Gastrocnemius medialis (tissue), 4 donors: ENCODE data around the gene DCST1. TPM values are rescaled to one million over a fixed set of nuclear protein-coding genes. Genes with fewer than 3 reads are reported as not detected.

Experiments used
- ATAC-seq, 2 donors: fragments of 150-250 bp; one replicate each; pipeline ENCODE4 v1.9.1; 2016
- DNase-seq, 2 donors: peaks; one replicate each; pipeline ENCODE4 v3.0.0-alpha.2; 2019
- H3K27ac ChIP-seq, 4 donors: fragments of 200-600 bp; sonication (generic); 1 replicate in 1 of 4; 2 replicates in 3 of 4; pipeline ENCODE4 v1.5.1; 2016 to 2018; ENCODE audit warnings: mild to moderate bottlenecking in 2 of 4, moderate library complexity in 1 of 4
- H3K27me3 ChIP-seq, 3 donors: fragments of 200-600 bp; sonication (generic) in 2 of 3; 1 replicate in 1 of 3; 2 replicates in 2 of 3; pipeline versions ENCODE4 v1.5.1 to v1.6.0; 2016 to 2019; ENCODE audit warnings: mild to moderate bottlenecking in 1 of 3, moderate library complexity in 1 of 3
- H3K36me3 ChIP-seq, 2 donors: fragments of 200-600 bp; sonication (generic) in 1 of 2; one replicate each; pipeline ENCODE4 v1.5.1; 2017 to 2018
- H3K4me1 ChIP-seq, 2 donors: fragments of 200-600 bp; sonication (generic) in 1 of 2; one replicate each; pipeline ENCODE4 v1.5.1; 2016 to 2017; ENCODE audit warnings: mild to moderate bottlenecking in 2 of 2
- H3K4me3 ChIP-seq, 4 donors: fragments of 200-600 bp; sonication (generic) in 3 of 4; 1 replicate in 1 of 4; 2 replicates in 3 of 4; pipeline ENCODE4 v1.5.1; 2016 to 2019; ENCODE audit warnings: mild to moderate bottlenecking in 2 of 4
- H3K9me3 ChIP-seq, 3 donors: fragments of 200-600 bp; sonication (generic) in 2 of 3; 1 replicate in 1 of 3; 2 replicates in 2 of 3; pipeline ENCODE4 v1.5.1; 2016 to 2019
- POLR2A ChIP-seq, 2 donors: fragments of 450-650 bp; IDR thresholded peaks; one replicate each; pipeline ENCODE4 v1.6.1; 2017; ENCODE audit warnings: antibody characterized with exemption in 2 of 2, mild to moderate bottlenecking in 2 of 2, moderate library complexity in 2 of 2
- in situ Hi-C, 4 donors: fragments of 200-750 bp; cut with MboI; loops; one replicate each; pipeline versions ENCODE4 v1.15.0 to v1.8.0; 2017; ENCODE audit warnings: low sequenced_read_pairs in 4 of 4
- intact Hi-C: fragments of 100-400 bp; cut with DNase I; formaldehyde crosslinking; loops from one replicate; pipeline ENCODE4 v1.15.1; 2023; ENCODE audit warnings: low total_unique reads
- total RNA-seq, 4 donors: library from RNA; depleted of rRNA; stranded (reverse); fragments of >200 nt; gene quantifications; one replicate each; pipeline versions ENCODE4 v1.1.0 to v1.2.3, GENCODE V29; 2016
- TF ChIP-seq, protein P1 (sequence below), 5 experiments: fragments of 450-650 bp in 3 of 5; fragments of 200-600 bp in 2 of 5; sonication (generic) in 2 of 5; IDR thresholded peaks in 4 of 5; conservative IDR thresholded peaks in 1 of 5; 1 replicate in 4 of 5; 2 replicates in 1 of 5; pipeline ENCODE4 v1.5.1; 2016 to 2019; ENCODE audit warnings: antibody characterized with exemption in 5 of 5, mild to moderate bottlenecking in 3 of 5, moderate library complexity in 3 of 5

Gene DCST1
- total RNA-seq, 4 donors from 2014 or later: 0.13 to 0.35 TPM; not detected in 2

- Histone ChIP-seq H3K9me3 (no peaks in the 10 kb centered on the region), H3K27me3 (peaks cover 25% of the 10 kb centered on the region in 3 donors), H3K36me3 (no peaks in the 10 kb centered on the region), H3K27ac (no peak overlapping the region), H3K4me1 (peaks cover 24 to 29% of the 10 kb centered on the region in 2 donors), H3K4me3 (no peak overlapping the region)
- intact Hi-C loops (no loop called here), in situ Hi-C loops (no loop called here)
- DNase-seq (no peak), ATAC-seq (no peak)
- TF ChIP-seq POLR2A (IDR thresholded peaks at IDR 0.05): no peak
- TF ChIP-seq, protein P1, sequence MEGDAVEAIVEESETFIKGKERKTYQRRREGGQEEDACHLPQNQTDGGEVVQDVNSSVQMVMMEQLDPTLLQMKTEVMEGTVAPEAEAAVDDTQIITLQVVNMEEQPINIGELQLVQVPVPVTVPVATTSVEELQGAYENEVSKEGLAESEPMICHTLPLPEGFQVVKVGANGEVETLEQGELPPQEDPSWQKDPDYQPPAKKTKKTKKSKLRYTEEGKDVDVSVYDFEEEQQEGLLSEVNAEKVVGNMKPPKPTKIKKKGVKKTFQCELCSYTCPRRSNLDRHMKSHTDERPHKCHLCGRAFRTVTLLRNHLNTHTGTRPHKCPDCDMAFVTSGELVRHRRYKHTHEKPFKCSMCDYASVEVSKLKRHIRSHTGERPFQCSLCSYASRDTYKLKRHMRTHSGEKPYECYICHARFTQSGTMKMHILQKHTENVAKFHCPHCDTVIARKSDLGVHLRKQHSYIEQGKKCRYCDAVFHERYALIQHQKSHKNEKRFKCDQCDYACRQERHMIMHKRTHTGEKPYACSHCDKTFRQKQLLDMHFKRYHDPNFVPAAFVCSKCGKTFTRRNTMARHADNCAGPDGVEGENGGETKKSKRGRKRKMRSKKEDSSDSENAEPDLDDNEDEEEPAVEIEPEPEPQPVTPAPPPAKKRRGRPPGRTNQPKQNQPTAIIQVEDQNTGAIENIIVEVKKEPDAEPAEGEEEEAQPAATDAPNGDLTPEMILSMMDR (IDR thresholded peaks at IDR 0.05 in 4 of 5, conservative IDR thresholded peaks at IDR 0.05 in 1 of 5): no peak
Measured at GRCh38 chr1:155076371-155076770, 42.7 kb downstream of the DCST1 start.

DNA sequence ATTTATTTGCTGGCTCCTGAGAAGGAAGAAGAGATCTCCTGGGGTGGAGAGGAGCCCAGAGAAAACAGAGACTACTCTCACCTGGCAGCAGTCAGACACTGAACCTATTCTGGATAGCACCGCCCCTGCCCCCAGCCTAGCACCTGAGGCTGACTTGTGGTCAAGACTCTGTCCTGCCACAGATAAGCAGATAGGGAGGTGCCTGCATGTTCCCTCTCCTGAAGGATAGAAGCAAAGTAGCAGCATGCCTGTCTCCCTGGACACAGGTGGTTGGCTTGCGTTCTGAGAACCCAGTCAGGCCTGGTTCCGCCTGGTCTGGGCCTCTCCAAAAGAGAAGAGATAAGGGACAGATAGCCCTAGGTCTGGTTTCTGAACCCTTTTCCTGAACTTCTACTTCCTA is 43.7 kb downstream of the DCST1 start:
- Histone ChIP-seq H3K4me3 (no peak overlapping the region), H3K9me3 (no peaks in the 10 kb centered on the region), H3K27ac (no peak overlapping the region), H3K27me3 (peaks cover 34 to 35% (median 35%) of the 10 kb centered on the region in 3 donors), H3K4me1 (peaks cover 33 to 36% of the 10 kb centered on the region in 2 donors), H3K36me3 (no peaks in the 10 kb centered on the region)
- TF ChIP-seq POLR2A (IDR thresholded peaks at IDR 0.05): no peak
- TF ChIP-seq, protein P1 (IDR thresholded peaks at IDR 0.05 in 4 of 5, conservative IDR thresholded peaks at IDR 0.05 in 1 of 5): no peak
- no peak for DNase-seq
- in situ Hi-C loops (no loop called here), intact Hi-C loops (no loop called here)
- no peak for ATAC-seq

- Histone ChIP-seq H3K9me3 (no peaks in the 10 kb centered on the region), H3K4me3 (peak overlapping the region in 2 of 4 donors; percentile 64 to 68), H3K27me3 (peaks cover 40% of the 10 kb centered on the region in 3 donors), H3K27ac (no peak overlapping the region), H3K4me1 (peaks cover 38% of the 10 kb centered on the region in 2 donors), H3K36me3 (no peaks in the 10 kb centered on the region)
- DNase-seq: no peak
- TF ChIP-seq, protein P1 (IDR thresholded peaks at IDR 0.05 in 4 of 5, conservative IDR thresholded peaks at IDR 0.05 in 1 of 5): no peak
- TF ChIP-seq POLR2A (IDR thresholded peaks at IDR 0.05): no peak
- intact Hi-C loops: no loop called here
- ATAC-seq: no peak
- in situ Hi-C loops: no loop called here
Measured at GRCh38 chr1:155077758-155078445, 44.3 kb downstream of the DCST1 start.

DNA sequence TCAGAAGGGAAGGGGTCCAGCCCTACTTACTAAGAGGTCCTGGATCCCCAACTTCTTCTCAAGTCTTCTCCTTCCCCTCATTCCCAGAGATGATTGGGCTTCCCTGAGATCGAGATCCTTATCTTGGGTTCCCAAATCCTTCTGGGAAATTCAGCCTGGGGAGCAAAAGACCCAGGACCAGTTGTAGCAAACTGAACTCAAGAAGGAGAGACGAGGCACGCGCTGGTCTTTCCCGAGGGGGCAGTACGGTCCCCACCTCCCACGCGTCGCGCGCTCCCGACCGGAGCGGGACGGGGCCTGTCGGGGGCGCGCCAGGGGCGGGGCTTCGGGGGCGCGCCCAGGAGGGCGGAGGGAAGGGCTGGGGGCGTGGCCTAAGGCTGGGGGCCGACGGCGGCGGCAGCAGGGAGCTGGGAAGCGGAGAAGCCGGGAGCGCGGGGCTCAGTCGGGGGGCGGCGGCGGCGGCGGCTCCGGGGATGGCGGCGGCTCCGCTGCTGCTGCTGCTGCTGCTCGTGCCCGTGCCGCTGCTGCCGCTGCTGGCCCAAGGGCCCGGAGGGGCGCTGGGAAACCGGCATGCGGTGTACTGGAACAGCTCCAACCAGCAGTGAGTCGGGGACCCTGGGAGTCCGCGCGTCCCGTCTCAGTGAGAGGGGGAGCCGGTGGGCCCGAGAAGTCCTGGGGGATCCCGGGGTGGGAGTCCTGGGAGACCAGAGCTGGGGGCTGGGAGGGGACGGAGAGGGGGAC is 45.0 kb downstream of the DCST1 start, which contains the start of gene EFNA3:
Gene EFNA3, plus strand, starts transcription at position 369 of the 741 bp plus-strand sequence. Its CDS starts 105 bp downstream, at position 474.
- H3K27ac ChIP-seq: no peak within 1 kb of the TSS
- DNase-seq (peak in 1 of 2 donors; percentile 54), ATAC-seq (peak; percentile 66 to 68)
- H3K4me3 ChIP-seq: peak within 1 kb of the TSS; percentile 31 to 68 (median 55)
- H3K36me3 ChIP-seq: no peaks in the 10 kb centered on the region
- peaks cover 47 to 48% (median 48%) of the 10 kb centered on the region in 3 donors for H3K27me3 ChIP-seq
- in situ Hi-C loops: no loop called here
- no peaks in the 10 kb centered on the region for H3K9me3 ChIP-seq
- intact Hi-C loops: no loop called here
- TF ChIP-seq, protein P1 (IDR thresholded peaks at IDR 0.05 in 4 of 5, conservative IDR thresholded peaks at IDR 0.05 in 1 of 5): no peak
- TF ChIP-seq POLR2A (IDR thresholded peaks at IDR 0.05): no peak
- peaks cover 38 to 41% of the 10 kb centered on the region in 2 donors for H3K4me1 ChIP-seq
